Activated CD4-positive, CD25-positive, alpha-beta regulatory T cell treated with anti-CD3 and anti-CD28 coated beads, Interleukin-2, amount 50 U/mL, for 16 hours (primary cell): ENCODE data around the gene GPR39.

Source experiments
- DNase-seq: peaks from one replicate; pipeline ENCODE4 v3.0.0-alpha.2; 2020; ENCODE audit warnings: low read depth, low spot score

The GPR39 gene

GRCh38 chr2:132564065-132564464, 147.5 kb downstream of the GPR39 start:
- no peak for DNase-seq

DNA sequence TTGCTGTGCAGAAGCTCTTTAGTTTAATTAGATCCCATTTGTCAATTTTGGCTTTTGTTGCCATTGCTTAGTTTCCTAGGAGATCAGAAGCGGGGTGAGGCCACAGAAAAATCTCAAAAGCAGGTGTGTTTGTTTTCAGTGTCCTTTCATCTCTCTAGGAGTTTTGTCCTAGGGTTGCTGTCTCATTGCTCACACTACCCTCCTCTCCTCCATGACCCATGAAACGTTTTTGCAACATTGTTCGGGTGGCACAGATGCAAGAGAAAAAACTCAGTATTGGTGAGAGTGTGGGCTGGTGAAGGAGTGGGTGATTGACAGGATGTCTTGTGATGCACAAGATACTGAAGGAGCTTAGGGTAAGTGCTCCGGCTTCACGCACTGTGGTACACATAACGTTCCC, 149.8 kb downstream of the GPR39 start:
- DNase-seq = no peak

DNA sequence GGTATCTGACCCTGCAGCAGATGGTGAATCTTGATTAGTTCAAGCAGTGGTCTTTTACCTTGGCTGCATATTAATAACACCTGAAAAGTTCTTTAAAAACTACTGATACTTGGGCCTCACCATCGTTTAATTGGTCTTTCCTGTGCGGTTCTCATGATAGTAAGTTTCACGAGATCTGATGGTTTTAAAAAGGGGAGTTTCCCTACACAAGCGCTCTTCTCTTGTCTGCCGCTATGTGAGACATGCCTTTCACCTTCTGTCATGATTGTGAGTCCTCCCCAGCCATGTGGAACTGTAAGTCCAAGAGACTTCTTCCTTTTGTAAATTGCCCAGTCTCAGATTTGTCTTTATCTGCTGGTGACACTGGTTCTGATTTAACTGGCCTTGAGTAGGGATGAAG, 151.1 kb downstream of the GPR39 start:
- no peak for DNase-seq

GRCh38 chr2:132568656-132569055, 152.1 kb downstream of the GPR39 start:
- no peak for DNase-seq

DNA sequence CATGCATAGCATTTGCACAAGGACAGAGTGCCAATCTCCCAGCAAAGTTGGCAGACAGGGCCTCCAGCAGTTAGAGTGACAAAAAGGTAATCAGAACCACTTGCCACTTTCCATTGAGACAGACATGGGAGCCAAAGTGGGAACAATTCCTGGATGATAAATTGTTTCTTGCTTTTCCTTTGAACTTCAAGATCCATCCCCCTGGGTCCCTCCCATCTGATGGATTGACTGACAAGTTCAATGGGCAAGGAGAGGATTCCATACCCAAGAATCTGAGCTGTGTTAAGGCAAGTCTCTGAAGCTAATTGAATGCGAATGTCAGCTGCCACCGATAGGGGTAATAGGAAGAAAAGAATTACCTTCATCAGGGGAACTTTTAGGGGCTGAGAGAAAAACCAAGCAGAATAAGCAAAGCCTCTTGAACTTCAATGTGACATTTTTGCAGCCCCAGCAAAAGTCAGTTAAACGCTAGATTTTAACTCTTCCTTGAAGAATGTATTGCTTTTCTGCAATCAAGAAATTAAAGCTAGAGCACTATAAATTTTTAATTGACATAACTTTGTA, 156.9 kb downstream of the GPR39 start:
- DNase-seq = no peak

GRCh38 chr2:132577686-132578085, 161.1 kb downstream of the GPR39 start:
- DNase-seq = no peak

GRCh38 chr2:132581591-132581990, 165.0 kb downstream of the GPR39 start:
- DNase-seq = no peak

GRCh38 chr2:132581991-132582738, 165.6 kb downstream of the GPR39 start:
- DNase-seq = no peak

DNA sequence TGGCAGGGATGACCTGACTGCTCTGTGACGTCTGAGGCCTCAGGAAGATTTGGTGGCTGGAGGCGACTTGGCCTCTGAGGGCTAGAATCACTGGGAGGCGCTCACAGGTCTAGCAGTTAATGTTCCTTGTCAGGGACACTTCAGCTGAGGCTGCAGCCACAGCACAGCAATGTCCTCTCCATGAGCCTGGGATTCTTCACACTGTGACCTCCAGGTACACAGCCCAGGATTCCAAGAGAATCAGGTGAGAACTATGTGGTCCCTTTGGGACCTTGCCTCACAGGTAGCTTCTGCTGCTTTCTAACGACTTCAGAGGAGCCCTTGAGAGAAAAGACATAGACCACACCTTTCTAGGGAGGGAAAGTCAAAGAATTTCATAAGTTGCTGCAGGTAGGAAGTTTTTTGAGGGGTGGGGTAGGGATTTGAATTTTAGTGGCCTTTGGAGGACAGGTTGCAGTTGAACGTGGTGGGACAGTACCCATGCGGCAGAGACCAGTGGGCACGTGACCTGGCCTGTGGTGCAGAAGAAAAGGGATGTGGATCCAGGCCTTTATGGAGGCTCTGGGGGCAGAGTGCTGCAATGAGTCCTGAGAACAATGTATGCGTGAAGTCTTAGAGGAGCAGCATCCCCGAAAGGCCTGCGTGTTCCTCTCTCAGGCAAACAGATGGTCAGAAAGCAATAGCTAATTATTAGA, 167.2 kb downstream of the GPR39 start:
- no peak for DNase-seq

DNA sequence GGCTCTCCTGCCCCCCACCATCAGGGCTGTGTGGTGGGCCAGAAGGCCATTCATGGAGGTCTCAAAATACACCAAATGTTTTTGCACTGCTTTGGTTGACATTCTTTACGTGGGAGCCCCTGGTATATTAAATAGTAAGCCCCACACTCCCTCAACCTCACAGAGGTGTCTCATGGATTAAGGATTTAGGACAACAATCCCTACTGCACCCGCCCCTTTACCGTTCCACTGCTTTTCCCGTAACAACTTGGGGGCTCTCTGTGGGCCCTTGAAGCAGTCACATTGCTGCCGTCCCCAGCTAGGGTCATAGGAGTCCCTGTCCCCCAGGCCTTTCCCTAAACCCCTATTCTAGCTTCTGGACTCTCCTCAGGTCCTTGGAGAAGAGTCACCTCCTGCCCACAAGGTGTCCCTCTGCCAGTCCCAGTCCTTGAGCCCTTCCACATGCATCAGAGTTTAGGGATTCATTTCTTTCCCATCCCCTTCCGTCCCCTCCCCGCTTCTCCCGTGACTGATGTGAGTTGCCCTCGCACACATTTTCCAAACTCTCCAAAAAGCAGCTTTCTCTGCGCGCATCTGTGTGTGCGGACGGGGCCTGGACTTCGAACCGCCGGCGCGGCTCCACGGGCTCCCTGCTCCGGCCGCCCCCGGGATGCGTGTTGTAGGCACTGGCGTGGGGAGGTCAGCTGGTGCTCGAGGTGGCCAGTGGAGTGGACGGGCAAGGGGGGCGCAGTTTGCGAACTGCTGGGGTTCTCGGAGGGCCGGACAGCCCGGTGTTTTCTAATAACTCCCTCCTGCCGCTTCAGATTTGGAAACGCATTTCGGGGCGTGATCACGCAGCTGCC, 168.6 kb downstream of the GPR39 start:
- no peak for DNase-seq

DNA sequence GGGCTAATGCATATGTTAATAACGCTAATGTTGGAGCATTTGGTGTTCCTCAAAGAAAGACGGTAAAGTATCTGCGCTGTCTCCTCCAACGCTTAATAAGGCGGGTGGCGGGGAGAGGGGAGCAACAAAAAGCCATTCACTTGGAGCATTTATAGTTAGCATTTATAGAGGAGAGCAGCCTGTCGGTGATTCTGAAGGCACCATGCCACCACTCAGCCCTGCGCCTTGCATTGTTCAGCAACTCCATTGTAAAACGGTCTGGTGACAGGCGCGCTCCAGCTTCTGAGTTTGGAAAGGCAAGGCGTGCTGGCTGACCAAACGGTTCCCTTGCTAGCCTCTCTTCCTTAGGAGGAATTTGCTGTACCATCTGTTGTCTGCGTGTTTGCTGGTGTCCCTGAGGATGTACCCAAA, 169.5 kb downstream of the GPR39 start:
- DNase-seq = no peak

GRCh38 chr2:132586835-132587234, 170.2 kb downstream of the GPR39 start:
- DNase-seq = no peak

- DNase-seq = no peak
Observed at GRCh38 chr2:132588576-132588975, 172.0 kb downstream of the GPR39 start.

GRCh38 chr2:132589111-132589830, 172.7 kb downstream of the GPR39 start:
- DNase-seq = no peak

DNA sequence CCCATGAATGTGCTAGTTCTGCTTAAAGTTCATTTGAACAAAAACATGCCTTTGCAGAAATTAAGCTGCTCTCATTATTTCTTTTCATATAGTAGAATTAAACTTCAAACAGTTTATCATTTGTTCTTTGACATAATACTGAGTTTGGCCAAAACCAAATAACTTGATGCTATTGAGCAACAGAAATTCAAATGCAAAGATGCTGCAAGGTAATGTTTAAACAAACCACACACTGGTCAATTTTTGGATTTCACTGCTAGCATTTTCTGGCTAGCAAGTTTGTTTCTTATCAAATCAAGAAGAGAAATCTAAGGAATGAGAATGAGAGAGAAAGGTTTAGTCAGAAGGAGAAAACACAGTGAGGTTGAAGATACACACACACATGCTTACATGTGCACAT, 173.4 kb downstream of the GPR39 start:
- DNase-seq = no peak

- no peak for DNase-seq
Observed at GRCh38 chr2:132593171-132593570, 176.6 kb downstream of the GPR39 start.

- DNase-seq = no peak
Observed at GRCh38 chr2:132595186-132595585, 178.6 kb downstream of the GPR39 start.

- DNase-seq = no peak
Observed at GRCh38 chr2:132595693-132596092, 179.1 kb downstream of the GPR39 start.

DNA sequence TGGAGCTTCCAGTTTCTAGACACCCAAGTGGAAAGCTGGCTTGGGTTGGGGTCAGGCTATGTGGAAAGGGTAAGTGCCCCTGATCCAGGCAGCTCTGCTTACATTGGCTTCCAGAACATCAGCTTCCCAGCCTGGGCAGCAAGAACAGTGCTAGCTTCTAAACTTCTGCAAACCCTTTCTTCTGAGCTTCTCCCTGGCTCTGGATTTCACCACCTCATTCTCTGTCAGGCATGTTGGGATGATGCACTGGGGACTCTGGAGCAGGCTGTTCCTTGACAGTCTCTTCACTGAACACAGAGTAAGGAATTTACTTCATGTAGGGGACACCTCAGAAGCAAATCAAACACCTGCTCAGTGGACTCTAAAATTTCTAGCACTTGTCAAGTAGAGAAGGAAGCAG, 180.6 kb downstream of the GPR39 start:
- DNase-seq = no peak

DNA sequence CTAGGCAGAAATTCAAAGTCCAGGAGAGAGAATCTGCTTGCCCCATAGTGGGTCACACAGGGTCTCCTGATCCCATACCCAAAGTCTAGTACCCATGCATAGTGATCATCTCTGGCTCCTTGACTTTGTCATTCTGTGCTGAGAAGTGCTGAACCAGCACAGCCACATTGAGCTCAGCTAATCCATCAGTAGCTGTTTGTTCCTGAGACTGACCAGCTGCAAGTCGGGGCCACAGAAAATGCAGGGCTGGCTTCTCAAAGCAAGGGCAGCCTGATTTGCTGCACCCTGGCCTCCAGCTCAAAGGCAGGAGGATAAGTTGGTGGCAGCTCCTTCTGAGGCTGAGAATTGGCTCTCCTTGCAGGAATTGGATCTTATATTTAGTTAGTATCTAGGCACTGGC, 181.2 kb downstream of the GPR39 start:
- no peak for DNase-seq

DNA sequence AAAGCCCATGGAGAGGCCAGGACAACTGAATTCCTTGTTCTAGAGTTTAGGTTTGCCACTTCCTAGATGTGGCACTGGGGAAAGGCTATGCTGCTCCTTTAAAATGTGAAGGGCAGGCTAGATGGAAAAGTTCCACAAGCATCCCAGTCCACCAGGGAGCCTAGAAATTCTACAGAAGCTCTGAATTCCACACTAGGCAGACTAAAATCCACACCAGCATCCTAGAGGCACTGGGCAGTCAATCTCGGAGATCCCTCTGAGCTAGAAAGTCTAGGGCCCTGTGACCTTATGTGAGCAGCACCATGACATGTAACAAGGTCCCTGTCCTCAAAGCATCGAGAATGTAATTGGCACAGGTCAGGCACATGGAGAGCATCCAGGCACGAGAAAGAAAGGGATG, 181.9 kb downstream of the GPR39 start:
- DNase-seq = no peak
